A549 (cell line): Measurements from ENCODE around the gene LAMC2. TPM values are rescaled to one million over a fixed set of nuclear protein-coding genes. Genes with fewer than 3 reads are reported as not detected.

Experiments
- ATAC-seq, 2 experiments: fragments of 200-7000 bp in 1 of 2; fragments of >200 bp in 1 of 2; cut with Nextera tagmentation in 1 of 2; cut with Tn5 transposase in 1 of 2; 3 replicates each; pipeline versions ENCODE4 v1.8.0 to v1.9.1; 2018 to 2020; ENCODE audit warnings: mild to moderate bottlenecking in 1 of 2, moderate library complexity in 1 of 2
- CTCF ChIA-PET: fragments of 300-600 bp; sonication (Branson Sonifier 250); formaldehyde crosslinking; extraction: SDS; loops from one replicate; lab custom pipeline; 2021; ENCODE audit warnings: antibody characterized with exemption, inconsistent platforms; lab: Yijun Ruan, JAX
- POLR2A ChIA-PET: fragments of 350-600 bp; formaldehyde crosslinking; extraction: SDS; loops from one replicate; lab custom pipeline; 2021; ENCODE audit warnings: antibody characterized with exemption, inconsistent platforms; lab: Yijun Ruan, JAX
- DNase-seq, 2 experiments: peaks; one replicate each; pipeline versions ENCODE4 v3.0.0 to v3.0.0-alpha.2; 2011 to 2016; ENCODE audit warnings: low read depth in 1 of 2, low spot score in 1 of 2
- FAIRE-seq: peaks from 2 replicates; lab custom pipeline; 2011; peaks lifted over from hg19 to GRCh38; lab: Jason Lieb, UNC
- H3K27ac ChIP-seq, 2 experiments: fragments of >200 bp; sonication (Bioruptor Twin); formaldehyde crosslinking; 3 replicates each; pipeline ENCODE4 v1.5.1; 2016 to 2017
- H3K4me1 ChIP-seq: fragments of >200 bp; sonication (Bioruptor Twin); formaldehyde crosslinking; 3 replicates; pipeline ENCODE4 v1.6.1; 2016
- H3K4me2 ChIP-seq: fragments of >200 bp; sonication (Bioruptor Twin); formaldehyde crosslinking; 3 replicates; pipeline ENCODE4 v1.6.1; 2016
- H3K4me3 ChIP-seq: fragments of >200 bp; sonication (Bioruptor Twin); formaldehyde crosslinking; 3 replicates; pipeline ENCODE4 v1.5.1; 2016
- H3K9me3 ChIP-seq: fragments of >200 bp; sonication (Bioruptor Twin); formaldehyde crosslinking; 3 replicates; pipeline ENCODE4 v1.6.1; 2016
- CBX8 ChIP-seq: fragments of 200-600 bp; sonication (generic); IDR thresholded peaks from 2 replicates; pipeline ENCODE4 v1.6.1; 2016
- CHD4 ChIP-seq: fragments of 200-600 bp; sonication (generic); IDR thresholded peaks from 2 replicates; pipeline ENCODE4 v1.6.1; 2016; ENCODE audit warnings: antibody characterized with exemption, mild to moderate bottlenecking, borderline replicate concordance
- CTCF ChIP-seq: fragments of >200 bp; sonication (Bioruptor Twin); formaldehyde crosslinking; IDR thresholded peaks from 3 replicates; pipeline ENCODE4 v1.5.1; 2016
- EHF ChIP-seq: fragments of 250-450 bp; sonication (Bioruptor Pico); IDR thresholded peaks from 2 replicates; pipeline ENCODE4 v1.5.0; 2020; ENCODE audit warnings: mild to moderate bottlenecking
- EHMT2 ChIP-seq: fragments of 200-600 bp; sonication (generic); IDR thresholded peaks from 2 replicates; pipeline ENCODE4 v1.6.1; 2016; ENCODE audit warnings: antibody characterized with exemption, low read depth, mild to moderate bottlenecking, moderate library complexity
- ELK1 ChIP-seq: fragments of 150-350 bp; IDR thresholded peaks from 2 replicates; pipeline ENCODE4 v1.6.1; 2014; ENCODE audit warnings: low read depth, mild to moderate bottlenecking, low read length
- FOXS1 ChIP-seq: fragments of 250-450 bp; sonication (Bioruptor Pico); IDR thresholded peaks from 2 replicates; pipeline ENCODE4 v1.5.0; 2020; ENCODE audit warnings: mild to moderate bottlenecking, moderate library complexity
- JUN ChIP-seq, 2 experiments: fragments of >200 bp; sonication (Bioruptor Twin); formaldehyde crosslinking; IDR thresholded peaks; 2 replicates in 1 of 2; 3 replicates in 1 of 2; pipeline ENCODE4 v1.6.1; 2016 to 2017
- JUNB ChIP-seq: fragments of >200 bp; sonication (Bioruptor Twin); formaldehyde crosslinking; IDR thresholded peaks from 2 replicates; pipeline ENCODE4 v1.6.1; 2016
- NPAS2 ChIP-seq: fragments of 250-450 bp; sonication (Bioruptor Pico); IDR thresholded peaks from 2 replicates; pipeline ENCODE4 v1.8.0; 2022; ENCODE audit warnings: mild to moderate bottlenecking, moderate library complexity, borderline replicate concordance
- PBX3 ChIP-seq: IDR thresholded peaks from 2 replicates; pipeline ENCODE4 v1.6.1; 2012
- RNF2 ChIP-seq: fragments of 200-600 bp; sonication (generic); IDR thresholded peaks from 2 replicates; pipeline ENCODE4 v1.6.1; 2016; ENCODE audit warnings: low read depth, mild to moderate bottlenecking, antibody characterized with exemption, moderate library complexity, borderline replicate concordance
- SMC3 ChIP-seq: fragments of >200 bp; sonication (Bioruptor Twin); formaldehyde crosslinking; IDR thresholded peaks from 3 replicates; pipeline ENCODE4 v1.6.1; 2018; ENCODE audit warnings: inconsistent platforms
- SREBF2 ChIP-seq: fragments of 450-650 bp; IDR thresholded peaks from 2 replicates; pipeline ENCODE4 v1.6.1; 2014; ENCODE audit warnings: mild to moderate bottlenecking, moderate library complexity
- TP53 ChIP-seq: fragments of 250-450 bp; sonication (Bioruptor Pico); IDR thresholded peaks from 2 replicates; pipeline ENCODE4 v1.5.0; 2021; ENCODE audit warnings: mild to moderate bottlenecking, moderate library complexity
- ZC3H11A ChIP-seq: fragments of 450-650 bp; IDR thresholded peaks from 2 replicates; pipeline ENCODE4 v1.6.1; 2014; ENCODE audit warnings: antibody characterized with exemption, mild to moderate bottlenecking
- ZFP36 ChIP-seq: fragments of 450-650 bp; IDR thresholded peaks from 2 replicates; pipeline ENCODE4 v1.6.1; 2014; ENCODE audit warnings: borderline replicate concordance; ENCODE audit not compliant: partially characterized antibody
- ZNF302 ChIP-seq: fragments of 250-450 bp; sonication (Bioruptor Pico); IDR thresholded peaks from 2 replicates; pipeline ENCODE4 v1.9.0; 2021; ENCODE audit warnings: inconsistent platforms, mild to moderate bottlenecking, moderate library complexity
- ZSCAN20 ChIP-seq: fragments of 250-450 bp; sonication (Bioruptor Pico); IDR thresholded peaks from 2 replicates; pipeline ENCODE4 v1.8.0; 2022; ENCODE audit warnings: mild to moderate bottlenecking, moderate library complexity
- WGBS: methylation state at CpG from one replicate; pipeline ENCODE4 v1.1.6; 2017; ENCODE audit errors: missing lambda C conversion rate; 5-methylcytosine and 5-hydroxymethylcytosine counted together
- polyA plus RNA-seq, 4 experiments: library from polyadenylated mRNA; depleted of rRNA in 3 of 4; stranded (reverse); fragments of >200 nt; fragmentation: RNase III in 1 of 4; extraction: RNeasy Plus Mini Kit Qiagen cat#74134 plus additional on column Dnase treatment in 1 of 4; gene quantifications; 2 replicates in 3 of 4; 3 replicates in 1 of 4; pipeline ENCODE4 v1.2.3, GENCODE V29; 2011 to 2017
- TF ChIP-seq, protein P1 (sequence below): fragments of >200 bp; sonication (Bioruptor Twin); formaldehyde crosslinking; IDR thresholded peaks from 3 replicates; pipeline ENCODE4 v1.6.1; 2016
- TF ChIP-seq, protein P2 (sequence below): fragments of 450-650 bp; IDR thresholded peaks from 2 replicates; pipeline ENCODE4 v1.6.1; 2014; ENCODE audit warnings: antibody characterized with exemption

The LAMC2 gene
- polyA plus RNA-seq, 2 of the 4 experiments (the other 2 are of a cell fraction), result 8.5 to 24.1 TPM

DNA sequence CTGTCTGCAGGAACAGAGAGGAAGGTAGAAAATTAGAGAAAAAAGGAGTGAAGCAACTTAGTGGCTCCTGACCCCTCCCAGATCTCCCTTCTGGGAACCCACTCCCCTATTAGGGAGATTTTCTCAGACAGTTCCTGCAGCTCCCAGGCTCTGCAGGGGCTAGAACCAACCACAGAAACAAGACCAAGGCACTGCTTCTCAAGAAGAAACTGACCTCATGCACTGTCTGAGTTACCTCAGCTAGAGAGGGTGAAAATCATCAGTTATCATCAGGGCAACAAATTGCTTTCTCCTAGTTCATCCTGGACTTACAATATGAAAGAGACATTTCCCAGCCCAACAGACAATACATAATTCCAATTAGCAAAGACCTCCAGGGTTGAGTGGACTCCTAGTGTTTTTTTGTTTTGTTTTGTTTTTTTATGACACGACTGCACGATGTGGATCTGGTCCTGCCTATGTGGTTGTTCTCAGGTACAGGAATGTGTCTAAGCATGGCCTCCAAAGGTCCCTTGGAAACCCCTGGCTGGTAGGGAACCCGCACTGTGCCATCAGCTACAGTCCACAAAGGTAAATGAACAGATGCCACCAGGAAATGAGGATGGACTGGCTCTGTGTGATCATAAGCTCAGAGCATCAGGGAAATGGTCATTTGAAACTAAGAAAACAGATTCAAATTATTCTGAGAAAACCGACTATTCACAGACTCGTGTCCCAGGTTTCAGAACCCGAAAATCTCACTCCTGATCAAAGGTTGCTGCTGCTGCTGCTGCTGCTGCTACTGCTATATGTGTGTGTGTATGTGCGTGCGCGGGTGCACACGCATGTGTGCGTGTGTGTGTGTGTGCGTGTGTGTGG is 65.3 kb downstream of the LAMC2 start:
- Histone ChIP-seq H3K4me1 (peaks cover 4% of the 10 kb centered on the region; the same call in 2 of the 3 replicates), H3K27ac (no peak overlapping the region), H3K4me2 (no peak overlapping the region), H3K9me3 (peaks cover 22% of the 10 kb centered on the region; the same call in 2 of the 3 replicates), H3K4me3 (no peak overlapping the region)
- ATAC-seq (no peak), DNase-seq (no peak), FAIRE-seq (no peak)
- ChIA-PET POLR2A (no interaction called here), CTCF (interaction anchor here (1.3 to 1.5 kb wide), 2 partner anchors 12 to 16 kb away, joined by 3 to 4 read pairs; no protein-coding TSS in a partner anchor)
- WGBS, result 87% methylated on average over 12 of the region's 12 CpGs
- TF ChIP-seq EHF (no peak), CTCF (no peak), ZSCAN20 (CRISPR knock-in tag) (no peak), RNF2 (no peak), TP53 (no peak), CBX8 (no peak), FOXS1 (no peak), EHMT2 (no peak), ZFP36 (no peak), ZC3H11A (no peak), NPAS2 (CRISPR knock-in tag) (no peak), ZNF302 (no peak), CHD4 (no peak), PBX3 (no peak), JUNB (no peak), JUN (IDR thresholded peaks at IDR 0.05) (no peak), SREBF2 (no peak)
- TF ChIP-seq, protein P1, sequence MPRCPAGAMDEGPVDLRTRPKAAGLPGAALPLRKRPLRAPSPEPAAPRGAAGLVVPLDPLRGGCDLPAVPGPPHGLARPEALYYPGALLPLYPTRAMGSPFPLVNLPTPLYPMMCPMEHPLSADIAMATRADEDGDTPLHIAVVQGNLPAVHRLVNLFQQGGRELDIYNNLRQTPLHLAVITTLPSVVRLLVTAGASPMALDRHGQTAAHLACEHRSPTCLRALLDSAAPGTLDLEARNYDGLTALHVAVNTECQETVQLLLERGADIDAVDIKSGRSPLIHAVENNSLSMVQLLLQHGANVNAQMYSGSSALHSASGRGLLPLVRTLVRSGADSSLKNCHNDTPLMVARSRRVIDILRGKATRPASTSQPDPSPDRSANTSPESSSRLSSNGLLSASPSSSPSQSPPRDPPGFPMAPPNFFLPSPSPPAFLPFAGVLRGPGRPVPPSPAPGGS, result no peak
- TF ChIP-seq, protein P2, sequence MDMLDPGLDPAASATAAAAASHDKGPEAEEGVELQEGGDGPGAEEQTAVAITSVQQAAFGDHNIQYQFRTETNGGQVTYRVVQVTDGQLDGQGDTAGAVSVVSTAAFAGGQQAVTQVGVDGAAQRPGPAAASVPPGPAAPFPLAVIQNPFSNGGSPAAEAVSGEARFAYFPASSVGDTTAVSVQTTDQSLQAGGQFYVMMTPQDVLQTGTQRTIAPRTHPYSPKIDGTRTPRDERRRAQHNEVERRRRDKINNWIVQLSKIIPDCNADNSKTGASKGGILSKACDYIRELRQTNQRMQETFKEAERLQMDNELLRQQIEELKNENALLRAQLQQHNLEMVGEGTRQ, result no peak

DNA sequence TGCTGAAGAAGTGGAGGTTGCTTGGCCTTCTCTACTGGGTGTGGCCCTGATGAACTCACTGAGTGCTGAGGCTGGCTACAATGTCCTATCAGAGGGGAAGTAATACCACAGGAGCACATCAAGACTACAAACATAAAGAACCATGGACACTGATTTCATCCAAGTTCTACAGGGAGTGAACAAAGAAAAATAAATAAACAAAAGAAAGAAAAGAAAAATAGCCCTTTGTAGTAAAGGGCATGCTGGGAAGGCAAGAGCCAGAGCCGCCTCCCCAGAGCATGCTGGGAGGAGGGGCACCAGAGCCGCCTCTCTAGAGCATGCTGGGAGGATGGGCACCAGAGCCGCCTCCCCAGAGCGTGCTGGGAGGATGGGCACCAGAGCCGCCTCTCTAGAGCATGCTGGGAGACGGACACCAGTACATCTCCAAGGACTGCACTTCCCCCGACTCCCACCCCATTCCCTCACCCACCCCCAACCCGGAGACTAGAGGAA is 65.9 kb downstream of the LAMC2 start:
- ATAC-seq (no peak), FAIRE-seq (no peak), DNase-seq (no peak)
- Histone ChIP-seq H3K4me3 (no peak overlapping the region), H3K27ac (no peak overlapping the region), H3K4me1 (peaks cover 4% of the 10 kb centered on the region; the same call in 2 of the 3 replicates), H3K9me3 (peaks cover 22% of the 10 kb centered on the region; the same call in 2 of the 3 replicates), H3K4me2 (no peak overlapping the region)
- CTCF ChIA-PET, result interaction anchor here (1.3 kb wide), 1 partner anchor 13 kb away, joined by 3 read pairs; no protein-coding TSS in a partner anchor
- TF ChIP-seq CTCF (no peak), ELK1 (no peak), SMC3 (no peak)
- 75% methylated on average over 8 of the region's 8 CpGs for WGBS
- POLR2A ChIA-PET, result no interaction called here
